ENCODE measurements around the gene LRP1.

DNA sequence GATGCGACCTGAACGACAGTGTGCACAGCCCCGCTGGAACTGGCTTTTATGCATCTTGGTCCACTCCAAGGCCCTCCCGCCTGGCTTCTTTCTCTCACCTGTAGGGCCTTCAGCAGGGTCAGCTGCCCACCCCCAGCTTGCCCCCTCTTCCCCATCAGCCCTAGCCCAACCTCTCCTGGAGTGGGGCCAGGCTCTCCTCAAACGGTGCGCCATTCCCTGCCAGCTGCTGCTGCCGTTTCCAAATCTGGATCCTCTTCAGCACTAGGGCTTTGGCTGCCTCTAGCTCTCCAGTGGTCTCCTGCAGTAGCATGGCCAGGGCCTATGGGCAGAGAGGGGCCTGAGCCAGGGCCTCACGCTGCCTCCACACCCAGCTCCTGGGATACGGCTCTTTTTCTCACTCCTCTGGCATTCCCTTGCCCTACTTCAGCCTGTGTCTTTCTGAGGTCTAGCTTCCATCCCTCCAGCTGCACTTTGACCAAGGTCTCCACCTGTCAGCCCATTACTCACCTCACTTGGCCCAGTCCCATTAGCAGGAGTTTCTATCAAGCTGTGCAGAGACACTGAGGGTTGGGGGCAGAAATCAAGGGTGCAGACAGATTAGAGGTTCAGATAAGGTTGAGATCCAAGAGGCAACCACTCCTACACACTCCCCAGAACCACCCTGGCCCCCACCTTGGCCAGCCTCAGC lies 22.1 kb upstream of the LRP1 start:
- no peak for TF ChIP-seq CTCF (IDR thresholded peaks at IDR 0.05)
- TF ChIP-seq ZFX (IDR thresholded peaks at IDR 0.05; ENCODE audit: borderline replicate concordance) = no peak

Measured in 22Rv1 (cell line).